PFSK-1 (cell line): ENCODE measurements around the gene TTC21A.

Experiments
- FOXP2 ChIP-seq: optimal IDR thresholded peaks from 2 replicates; pipeline ENCODE3; 2011; ENCODE audit warnings: borderline replicate concordance, control low read depth, inconsistent platforms; ENCODE audit not compliant: insufficient read depth; ENCODE audit errors: extremely low read length, extremely low read depth
- POLR2AphosphoS5 ChIP-seq: IDR thresholded peaks from 2 replicates; pipeline ENCODE4 v1.6.1; 2012; ENCODE audit warnings: low read depth, mild to moderate bottlenecking, control low read depth, low read length, moderate library complexity
- SIN3A ChIP-seq: IDR thresholded peaks from 2 replicates; pipeline ENCODE4 v1.6.1; 2012; ENCODE audit warnings: mild to moderate bottlenecking, low read length, moderate library complexity, borderline replicate concordance; ENCODE audit not compliant: insufficient read depth
- TAF1 ChIP-seq: IDR thresholded peaks from 2 replicates; pipeline ENCODE4 v1.6.1; 2012; ENCODE audit warnings: low read length, control low read depth, borderline replicate concordance; ENCODE audit not compliant: insufficient read depth
- TF ChIP-seq, protein P1 (sequence below), 2 experiments: IDR thresholded peaks; 2 replicates each; pipeline versions ENCODE4 v1.6.1 to v1.8.0; 2011 to 2012; ENCODE audit warnings: low read depth in 2 of 2, low read length in 2 of 2, control low read depth in 1 of 2, inconsistent platforms in 1 of 2, mild to moderate bottlenecking in 1 of 2, moderate library complexity in 1 of 2; ENCODE audit not compliant: insufficient read depth in 1 of 2

- no peak for TF ChIP-seq FOXP2
- no peak for TF ChIP-seq SIN3A
- TF ChIP-seq, protein P1, sequence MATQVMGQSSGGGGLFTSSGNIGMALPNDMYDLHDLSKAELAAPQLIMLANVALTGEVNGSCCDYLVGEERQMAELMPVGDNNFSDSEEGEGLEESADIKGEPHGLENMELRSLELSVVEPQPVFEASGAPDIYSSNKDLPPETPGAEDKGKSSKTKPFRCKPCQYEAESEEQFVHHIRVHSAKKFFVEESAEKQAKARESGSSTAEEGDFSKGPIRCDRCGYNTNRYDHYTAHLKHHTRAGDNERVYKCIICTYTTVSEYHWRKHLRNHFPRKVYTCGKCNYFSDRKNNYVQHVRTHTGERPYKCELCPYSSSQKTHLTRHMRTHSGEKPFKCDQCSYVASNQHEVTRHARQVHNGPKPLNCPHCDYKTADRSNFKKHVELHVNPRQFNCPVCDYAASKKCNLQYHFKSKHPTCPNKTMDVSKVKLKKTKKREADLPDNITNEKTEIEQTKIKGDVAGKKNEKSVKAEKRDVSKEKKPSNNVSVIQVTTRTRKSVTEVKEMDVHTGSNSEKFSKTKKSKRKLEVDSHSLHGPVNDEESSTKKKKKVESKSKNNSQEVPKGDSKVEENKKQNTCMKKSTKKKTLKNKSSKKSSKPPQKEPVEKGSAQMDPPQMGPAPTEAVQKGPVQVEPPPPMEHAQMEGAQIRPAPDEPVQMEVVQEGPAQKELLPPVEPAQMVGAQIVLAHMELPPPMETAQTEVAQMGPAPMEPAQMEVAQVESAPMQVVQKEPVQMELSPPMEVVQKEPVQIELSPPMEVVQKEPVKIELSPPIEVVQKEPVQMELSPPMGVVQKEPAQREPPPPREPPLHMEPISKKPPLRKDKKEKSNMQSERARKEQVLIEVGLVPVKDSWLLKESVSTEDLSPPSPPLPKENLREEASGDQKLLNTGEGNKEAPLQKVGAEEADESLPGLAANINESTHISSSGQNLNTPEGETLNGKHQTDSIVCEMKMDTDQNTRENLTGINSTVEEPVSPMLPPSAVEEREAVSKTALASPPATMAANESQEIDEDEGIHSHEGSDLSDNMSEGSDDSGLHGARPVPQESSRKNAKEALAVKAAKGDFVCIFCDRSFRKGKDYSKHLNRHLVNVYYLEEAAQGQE (IDR thresholded peaks at IDR 0.05; ENCODE audit: insufficient read depth in 1 of 2, low read depth in 2 of 2, low read length in 2 of 2): no peak
- no peak for TF ChIP-seq POLR2AphosphoS5
- TF ChIP-seq TAF1: no peak
Measured at GRCh38 chr3:39103324-39103693, 4.2 kb upstream of the TTC21A start.
